IMR-90 (cell line): ENCODE data around the gene CPA5.

Source experiments
- CTCF ChIP-seq: conservative IDR thresholded peaks from 2 replicates; pipeline ENCODE4 v1.5.1; 2012; ENCODE audit warnings: mild to moderate bottlenecking, low read depth, low read length, improper control_type of control experiment
- MXI1 ChIP-seq: IDR thresholded peaks from 2 replicates; pipeline ENCODE4 v1.6.1; 2012; ENCODE audit warnings: low read depth, mild to moderate bottlenecking, low read length, moderate library complexity, borderline replicate concordance
- POLR2A ChIP-seq: IDR thresholded peaks from 2 replicates; pipeline ENCODE4 v1.6.1; 2012; ENCODE audit warnings: mild to moderate bottlenecking, low read depth, low read length
- RAD21 ChIP-seq: IDR thresholded peaks from 2 replicates; pipeline ENCODE4 v1.6.1; 2012; ENCODE audit warnings: low read length, improper control_type of control experiment

GRCh38 chr7:130365511-130366441, 21.2 kb downstream of the CPA5 start:
- TF ChIP-seq POLR2A (no peak), CTCF (no peak), RAD21 (no peak; the same call in 1 of the 2 replicates), MXI1 (no peak)
